ENCODE measurements around the gene MYL2.

- TF ChIP-seq CTCF (IDR thresholded peaks at IDR 0.05; ENCODE audit: low read depth, low read length, poor library complexity, severe bottlenecking) (no peak), EZH2phosphoT487 (IDR thresholded peaks at IDR 0.05; ENCODE audit: borderline replicate concordance, low read length) (no peak)
Measured at GRCh38 chr12:110948041-110948440, 27.7 kb upstream of the MYL2 start.
